Spleen (tissue), 7 donors: ENCODE results near the gene C16orf90.

ENCODE experiments used
- CTCF ChIP-seq, 11 experiments: fragments of 200-600 bp in 7 of 11; fragments of 450-650 bp in 4 of 11; sonication (generic) in 4 of 11; IDR thresholded peaks in 8 of 11; conservative IDR thresholded peaks in 3 of 11; 1 replicate in 7 of 11; 2 replicates in 4 of 11; pipeline versions ENCODE4 v1.4.0 to v1.8.0; 2016 to 2021; ENCODE audit warnings: antibody characterized with exemption in 11 of 11, inconsistent platforms in 4 of 11, mild to moderate bottlenecking in 1 of 11
- POLR2A ChIP-seq, 3 donors: fragments of 450-650 bp; IDR thresholded peaks; one replicate each; pipeline ENCODE4 v1.5.1; 2017; ENCODE audit warnings: antibody characterized with exemption in 3 of 3, mild to moderate bottlenecking in 1 of 3
- POLR2AphosphoS5 ChIP-seq, 3 donors: sonication (generic); formaldehyde crosslinking; IDR thresholded peaks; one replicate each; pipeline ENCODE4 v1.5.1; 2017; ENCODE audit warnings: antibody characterized with exemption in 3 of 3
- donor health status: DM: no; HTN: no; CAD: no; lungs with moderate emphysema.
- donor health status: DM: no; HTN: no; CAD: no.
- donor health status: DM: no; HTN: no; CAD: no.

- TF ChIP-seq CTCF (IDR thresholded peaks at IDR 0.05 in 8 of 11, conservative IDR thresholded peaks at IDR 0.05 in 3 of 11) (no peak), POLR2AphosphoS5 (IDR thresholded peaks at IDR 0.05) (no peak), POLR2A (IDR thresholded peaks at IDR 0.05) (no peak)
Measured at GRCh38 chr16:3496386-3496785, 1.1 kb upstream of the C16orf90 start.
